GM18498 (cell line): Measurements from ENCODE around the gene TGM5.
"Not testable (repeated sequence)": the region's sequence is repeated elsewhere in the genome, so short reads cannot be mapped to it uniquely, and the experiment has no call there.

Source experiments
- ATAC-seq: cut with Tn5 transposase; IDR thresholded peaks from one replicate; pipeline ENCODE4 v1.9.1; 2021; ENCODE audit warnings: mild to moderate bottlenecking, moderate library complexity; ENCODE audit not compliant: unreplicated experiment

Gene TGM5

GRCh38 chr15:43218908-43219706 lies 47.6 kb downstream of the TGM5 start:
- no peak for ATAC-seq

GRCh38 chr15:43215961-43216360 lies 50.8 kb downstream of the TGM5 start:
- ATAC-seq, result no peak

GRCh38 chr15:43214592-43215295 lies 52.0 kb downstream of the TGM5 start:
- ATAC-seq, result no peak

- ATAC-seq, result no peak
Observed at GRCh38 chr15:43214169-43214568, 52.6 kb downstream of the TGM5 start.

GRCh38 chr15:43213466-43213865 lies 53.3 kb downstream of the TGM5 start:
- no peak for ATAC-seq

GRCh38 chr15:43212951-43213350 lies 53.8 kb downstream of the TGM5 start:
- no peak for ATAC-seq

GRCh38 chr15:43212299-43212698 lies 54.4 kb downstream of the TGM5 start:
- ATAC-seq, result no peak

- ATAC-seq, result no peak
Observed at GRCh38 chr15:43211224-43211735, 55.4 kb downstream of the TGM5 start.

- ATAC-seq, result no peak
Observed at GRCh38 chr15:43210807-43211206, 55.9 kb downstream of the TGM5 start.

GRCh38 chr15:43210172-43210745 lies 56.5 kb downstream of the TGM5 start:
- ATAC-seq, result no peak

- no peak for ATAC-seq
Observed at GRCh38 chr15:43209059-43209824, 57.5 kb downstream of the TGM5 start.

GRCh38 chr15:43208052-43209002 lies 58.4 kb downstream of the TGM5 start:
- no peak for ATAC-seq

- no peak for ATAC-seq
Observed at GRCh38 chr15:43207024-43207423, 59.7 kb downstream of the TGM5 start.

- no peak for ATAC-seq
Observed at GRCh38 chr15:43206054-43206453, 60.7 kb downstream of the TGM5 start.

- ATAC-seq, result no peak
Observed at GRCh38 chr15:43204016-43204901, 62.5 kb downstream of the TGM5 start.

GRCh38 chr15:43199945-43200488 lies 66.7 kb downstream of the TGM5 start:
- no peak for ATAC-seq

- ATAC-seq, result no peak
Observed at GRCh38 chr15:43198992-43199391, 67.7 kb downstream of the TGM5 start.

- not testable (repeated sequence) for ATAC-seq
Observed at GRCh38 chr15:43198556-43198955, 68.2 kb downstream of the TGM5 start.

GRCh38 chr15:43197773-43198172 lies 69.0 kb downstream of the TGM5 start:
- not testable (repeated sequence) for ATAC-seq
